ENCODE data around the gene DAPL1.

DAPL1 gene

DNA sequence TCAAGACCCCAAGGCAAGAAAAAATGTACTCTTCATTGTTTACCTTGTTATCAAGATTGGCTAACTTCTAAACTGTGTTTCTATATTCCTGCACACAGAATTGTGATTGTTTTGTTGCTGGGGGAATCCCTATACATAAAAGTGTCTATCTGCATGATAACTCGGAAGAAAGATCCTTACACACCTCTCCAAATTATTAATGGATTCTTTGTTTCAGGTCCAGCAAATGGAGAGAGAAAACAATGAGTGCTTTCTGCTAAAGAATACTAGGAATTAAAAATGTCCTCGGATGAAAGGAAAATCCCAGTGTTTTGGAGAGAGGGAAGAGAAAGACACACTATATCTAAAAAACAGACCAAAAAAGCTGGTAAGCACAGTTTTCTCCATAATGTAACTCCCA, 6.2 kb upstream of the DAPL1 start:
- Mint-ChIP-seq H3K9me3 (peaks cover 9% of the 10 kb centered on the region), H3K27ac (no peak overlapping the region), H3K27me3 (no peaks in the 10 kb centered on the region), H3K4me1 (ENCODE audit: low read depth) (no peaks in the 10 kb centered on the region), H3K36me3 (ENCODE audit: low read depth) (no peaks in the 10 kb centered on the region), H3K4me3 (no peak overlapping the region)
- intact Hi-C loops (cut with micrococcal nuclease): no loop called here

DNA sequence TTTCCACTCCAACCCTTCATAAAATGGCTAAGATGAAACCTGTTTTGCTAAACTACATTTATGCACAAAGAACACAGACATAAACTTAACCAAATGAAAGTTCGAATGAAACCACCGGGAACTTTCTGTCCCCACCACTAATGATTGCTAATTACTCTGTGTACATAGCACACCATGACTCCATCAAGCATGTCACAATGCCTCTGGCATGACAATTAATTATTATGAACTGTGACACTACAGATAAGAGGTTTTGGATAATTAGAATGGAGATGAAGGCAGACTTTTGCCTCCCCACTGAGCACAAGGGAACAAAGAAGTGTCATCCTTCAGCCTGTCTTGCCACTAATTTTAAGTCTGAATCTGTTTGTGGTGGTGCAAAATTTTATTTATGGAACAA, 1.5 kb downstream of the DAPL1 start:
- intact Hi-C loops (cut with micrococcal nuclease): no loop called here
- H3K36me3 Mint-ChIP-seq (ENCODE audit: low read depth): no peaks in the 10 kb centered on the region
- no peak overlapping the region for H3K4me3 Mint-ChIP-seq

GRCh38 chr2:158797963-158798700, 3.0 kb downstream of the DAPL1 start:
- Mint-ChIP-seq H3K27ac (no peak overlapping the region), H3K4me1 (ENCODE audit: low read depth) (no peaks in the 10 kb centered on the region), H3K36me3 (ENCODE audit: low read depth) (no peaks in the 10 kb centered on the region), H3K9me3 (no peaks in the 10 kb centered on the region), H3K27me3 (no peaks in the 10 kb centered on the region), H3K4me3 (no peak overlapping the region)
- intact Hi-C loops (cut with micrococcal nuclease): no loop called here

More for the DNA sequence above, 1.5 kb downstream of the DAPL1 start:
- Mint-ChIP-seq H3K9me3 (no peaks in the 10 kb centered on the region), H3K27me3 (no peaks in the 10 kb centered on the region), H3K27ac (no peak overlapping the region), H3K4me1 (ENCODE audit: low read depth) (no peaks in the 10 kb centered on the region)

- Mint-ChIP-seq H3K36me3 (ENCODE audit: low read depth) (no peaks in the 10 kb centered on the region), H3K27me3 (no peaks in the 10 kb centered on the region), H3K4me1 (ENCODE audit: low read depth) (no peaks in the 10 kb centered on the region), H3K27ac (no peak overlapping the region), H3K4me3 (no peak overlapping the region), H3K9me3 (no peaks in the 10 kb centered on the region)
- intact Hi-C loops (cut with micrococcal nuclease): no loop called here
Observed at GRCh38 chr2:158799181-158799580, 4.1 kb downstream of the DAPL1 start.

DNA sequence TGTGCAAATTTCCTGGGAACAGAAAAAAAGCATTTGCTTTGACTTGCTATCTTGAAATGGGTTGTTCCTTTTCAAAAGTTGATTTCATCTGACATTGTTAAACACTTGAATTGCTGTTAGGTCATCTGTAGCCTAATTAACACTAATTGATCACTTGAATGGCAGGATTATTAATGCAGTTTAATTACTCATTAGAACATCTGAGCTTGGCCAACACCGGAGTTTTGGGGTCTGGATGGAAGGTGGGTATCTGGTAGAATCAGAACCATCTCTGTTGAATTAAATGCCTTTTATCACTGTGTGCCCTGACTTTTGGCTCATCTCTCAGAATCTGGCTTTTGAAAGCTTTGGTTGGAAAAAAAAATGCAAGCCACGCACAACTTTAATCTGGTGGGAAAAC, 8.4 kb downstream of the DAPL1 start:
- H3K4me1 Mint-ChIP-seq (ENCODE audit: low read depth): no peaks in the 10 kb centered on the region
- H3K36me3 Mint-ChIP-seq (ENCODE audit: low read depth): no peaks in the 10 kb centered on the region
- no peak overlapping the region for H3K4me3 Mint-ChIP-seq
- H3K27ac Mint-ChIP-seq: no peak overlapping the region
- no peaks in the 10 kb centered on the region for H3K9me3 Mint-ChIP-seq
- H3K27me3 Mint-ChIP-seq: no peaks in the 10 kb centered on the region
- intact Hi-C loops (cut with micrococcal nuclease): no loop called here

GRCh38 chr2:158805255-158805654, 10.1 kb downstream of the DAPL1 start:
- H3K4me3 Mint-ChIP-seq: no peak overlapping the region
- H3K4me1 Mint-ChIP-seq (ENCODE audit: low read depth): no peaks in the 10 kb centered on the region
- intact Hi-C loops (cut with micrococcal nuclease): no loop called here
- no peaks in the 10 kb centered on the region for H3K36me3 Mint-ChIP-seq (ENCODE audit: low read depth)
- no peak overlapping the region for H3K27ac Mint-ChIP-seq
- no peaks in the 10 kb centered on the region for H3K27me3 Mint-ChIP-seq
- no peaks in the 10 kb centered on the region for H3K9me3 Mint-ChIP-seq

GRCh38 chr2:158805936-158806335, 10.8 kb downstream of the DAPL1 start:
- no peak overlapping the region for H3K4me3 Mint-ChIP-seq
- no peaks in the 10 kb centered on the region for H3K27me3 Mint-ChIP-seq
- no peaks in the 10 kb centered on the region for H3K9me3 Mint-ChIP-seq
- intact Hi-C loops (cut with micrococcal nuclease): no loop called here
- H3K4me1 Mint-ChIP-seq (ENCODE audit: low read depth): no peaks in the 10 kb centered on the region
- H3K27ac Mint-ChIP-seq: no peak overlapping the region
- no peaks in the 10 kb centered on the region for H3K36me3 Mint-ChIP-seq (ENCODE audit: low read depth)

DNA sequence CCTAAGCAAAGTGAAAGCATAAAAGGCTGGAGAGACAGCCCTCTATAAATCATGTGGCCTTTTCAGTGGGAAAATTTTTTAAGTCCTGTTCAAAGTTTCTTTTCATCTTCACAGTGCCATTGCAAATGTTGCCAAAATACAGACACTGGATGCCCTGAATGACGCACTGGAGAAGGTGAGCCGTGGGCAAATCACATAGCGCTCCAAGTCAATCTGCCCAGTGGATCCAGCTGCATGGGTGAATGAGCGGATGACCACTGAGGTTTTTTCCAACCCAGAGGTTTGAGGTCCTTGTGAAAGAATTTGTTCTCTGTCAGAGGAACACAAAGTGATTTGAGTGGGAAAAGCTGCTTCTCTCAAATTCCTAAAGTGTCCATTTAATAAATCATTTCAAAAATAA, 11.8 kb downstream of the DAPL1 start:
- no peak overlapping the region for H3K27ac Mint-ChIP-seq
- no peaks in the 10 kb centered on the region for H3K27me3 Mint-ChIP-seq
- intact Hi-C loops (cut with micrococcal nuclease): no loop called here
- no peaks in the 10 kb centered on the region for H3K4me1 Mint-ChIP-seq (ENCODE audit: low read depth)
- H3K36me3 Mint-ChIP-seq (ENCODE audit: low read depth): no peaks in the 10 kb centered on the region
- no peaks in the 10 kb centered on the region for H3K9me3 Mint-ChIP-seq
- no peak overlapping the region for H3K4me3 Mint-ChIP-seq

- Mint-ChIP-seq H3K4me1 (ENCODE audit: low read depth) (no peaks in the 10 kb centered on the region), H3K36me3 (ENCODE audit: low read depth) (no peaks in the 10 kb centered on the region), H3K27ac (no peak overlapping the region), H3K4me3 (no peak overlapping the region), H3K9me3 (no peaks in the 10 kb centered on the region), H3K27me3 (peaks cover 1% of the 10 kb centered on the region)
- intact Hi-C loops (cut with micrococcal nuclease): no loop called here
Observed at GRCh38 chr2:158808426-158808825, 13.3 kb downstream of the DAPL1 start.

- Mint-ChIP-seq H3K27me3 (peaks cover 1% of the 10 kb centered on the region), H3K4me1 (ENCODE audit: low read depth) (no peaks in the 10 kb centered on the region), H3K36me3 (ENCODE audit: low read depth) (no peaks in the 10 kb centered on the region), H3K27ac (no peak overlapping the region), H3K9me3 (no peaks in the 10 kb centered on the region), H3K4me3 (no peak overlapping the region)
- intact Hi-C loops (cut with micrococcal nuclease): no loop called here
Observed at GRCh38 chr2:158809816-158810215, 14.7 kb downstream of the DAPL1 start.

- H3K4me3 Mint-ChIP-seq: no peak overlapping the region
- H3K36me3 Mint-ChIP-seq (ENCODE audit: low read depth): no peaks in the 10 kb centered on the region
- H3K9me3 Mint-ChIP-seq: no peaks in the 10 kb centered on the region
- intact Hi-C loops (cut with micrococcal nuclease): no loop called here
- no peak overlapping the region for H3K27ac Mint-ChIP-seq
- H3K4me1 Mint-ChIP-seq (ENCODE audit: low read depth): no peaks in the 10 kb centered on the region
- H3K27me3 Mint-ChIP-seq: peaks cover 1% of the 10 kb centered on the region
Observed at GRCh38 chr2:158810731-158811460, 15.8 kb downstream of the DAPL1 start.

- intact Hi-C loops (cut with micrococcal nuclease): no loop called here
- peaks cover 1% of the 10 kb centered on the region for H3K27me3 Mint-ChIP-seq
- no peak overlapping the region for H3K27ac Mint-ChIP-seq
- H3K4me1 Mint-ChIP-seq (ENCODE audit: low read depth): no peaks in the 10 kb centered on the region
- H3K9me3 Mint-ChIP-seq: no peaks in the 10 kb centered on the region
- H3K36me3 Mint-ChIP-seq (ENCODE audit: low read depth): no peaks in the 10 kb centered on the region
- H3K4me3 Mint-ChIP-seq: no peak overlapping the region
Observed at GRCh38 chr2:158815166-158815565, 20.0 kb downstream of the DAPL1 start.

DNA sequence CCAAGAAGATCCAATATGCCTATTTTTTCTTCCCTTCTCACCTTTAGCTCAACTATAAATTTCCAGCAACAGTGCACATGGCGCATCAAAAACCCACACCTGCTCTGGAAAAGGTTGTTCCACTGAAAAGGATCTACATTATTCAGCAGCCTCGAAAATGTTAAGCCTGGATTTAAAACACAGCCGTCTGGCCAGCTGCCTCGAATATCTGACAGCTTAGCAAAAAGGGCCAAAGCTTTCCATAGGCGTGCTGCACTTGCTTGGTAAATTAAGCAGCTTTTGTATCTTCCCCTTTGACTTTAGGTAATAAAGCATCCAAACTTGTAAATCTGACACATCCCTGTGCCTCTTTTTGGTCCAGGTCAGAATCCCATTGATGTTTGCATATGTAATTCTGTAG, 20.5 kb downstream of the DAPL1 start:
- intact Hi-C loops (cut with micrococcal nuclease): no loop called here
- no peaks in the 10 kb centered on the region for H3K4me1 Mint-ChIP-seq (ENCODE audit: low read depth)
- H3K4me3 Mint-ChIP-seq: no peak overlapping the region
- H3K9me3 Mint-ChIP-seq: no peaks in the 10 kb centered on the region
- no peak overlapping the region for H3K27ac Mint-ChIP-seq
- peaks cover 1% of the 10 kb centered on the region for H3K27me3 Mint-ChIP-seq
- H3K36me3 Mint-ChIP-seq (ENCODE audit: low read depth): no peaks in the 10 kb centered on the region

DNA sequence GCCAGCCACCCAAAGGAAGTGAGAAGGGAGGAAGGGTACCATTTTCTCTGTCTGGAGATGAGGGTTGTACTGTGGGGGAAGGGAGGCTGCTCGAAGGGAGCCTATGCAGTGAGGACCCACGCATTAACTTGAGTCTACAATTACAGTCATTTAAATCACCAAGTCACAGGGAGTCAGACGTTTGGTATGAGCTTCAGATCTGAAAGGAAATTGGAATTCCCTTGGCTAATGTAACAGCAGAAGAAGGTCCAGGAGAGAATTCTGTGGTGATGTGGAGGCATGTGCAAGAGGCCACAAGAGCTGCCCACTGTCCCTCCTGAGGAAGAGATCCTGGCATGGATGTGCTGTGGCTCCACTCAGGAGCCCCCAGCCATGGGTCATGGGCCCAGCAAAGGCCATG, 22.5 kb downstream of the DAPL1 start:
- H3K36me3 Mint-ChIP-seq (ENCODE audit: low read depth): no peaks in the 10 kb centered on the region
- no peak overlapping the region for H3K27ac Mint-ChIP-seq
- H3K27me3 Mint-ChIP-seq: no peaks in the 10 kb centered on the region
- H3K9me3 Mint-ChIP-seq: no peaks in the 10 kb centered on the region
- intact Hi-C loops (cut with micrococcal nuclease): no loop called here
- no peaks in the 10 kb centered on the region for H3K4me1 Mint-ChIP-seq (ENCODE audit: low read depth)
- no peak overlapping the region for H3K4me3 Mint-ChIP-seq

DNA sequence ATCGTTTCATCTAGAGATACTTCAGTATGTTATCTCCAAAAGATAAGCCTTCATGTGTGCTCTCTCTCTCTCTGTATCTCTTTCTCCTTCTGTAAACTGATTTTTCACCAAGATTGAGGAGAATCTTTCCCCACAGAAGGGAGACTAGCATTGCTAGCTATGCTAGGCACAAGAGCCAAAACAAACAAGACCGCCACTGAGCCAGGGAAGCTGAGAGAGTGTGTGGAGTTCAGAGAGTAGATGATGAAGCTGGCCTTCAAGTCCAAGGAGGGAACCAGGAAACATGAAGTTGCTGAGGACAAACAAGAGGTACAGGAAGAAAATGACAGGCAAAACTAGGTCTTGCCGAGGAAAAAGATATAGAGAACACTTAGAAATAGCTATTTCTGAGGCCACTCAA, 23.4 kb downstream of the DAPL1 start:
- H3K4me3 Mint-ChIP-seq: no peak overlapping the region
- H3K4me1 Mint-ChIP-seq (ENCODE audit: low read depth): no peaks in the 10 kb centered on the region
- no peak overlapping the region for H3K27ac Mint-ChIP-seq
- H3K27me3 Mint-ChIP-seq: no peaks in the 10 kb centered on the region
- no peaks in the 10 kb centered on the region for H3K9me3 Mint-ChIP-seq
- H3K36me3 Mint-ChIP-seq (ENCODE audit: low read depth): no peaks in the 10 kb centered on the region
- intact Hi-C loops (cut with micrococcal nuclease): no loop called here

All from dendritic cell treated with granulocyte-macrophage colony-stimulating factor and Interleukin-4, amounts not matched to agents 40 ng/mL and 50 ng/mL, for 4 days (primary cell).